GM12892 (cell line): Measurements from ENCODE around the gene C4orf17.

Experiments
- POLR2A ChIP-seq: IDR thresholded peaks from 2 replicates; pipeline ENCODE4 v1.6.1; 2011; ENCODE audit warnings: low read depth, low read length, control low read depth
- POLR2AphosphoS5 ChIP-seq: IDR thresholded peaks from 2 replicates; pipeline ENCODE4 v1.6.1; 2011; ENCODE audit warnings: low read depth, low read length, control low read depth

- TF ChIP-seq POLR2A (no peak), POLR2AphosphoS5 (no peak)
These were observed 49.0 kb upstream of the C4orf17 start for GRCh38 chr4:99461623-99462401.
